Measurements from ENCODE around the gene ZNF681.
"Not testable (repeated sequence)": the region's sequence is repeated elsewhere in the genome, so short reads cannot be mapped to it uniquely, and the experiment has no call there.

GRCh38 chr19:23778036-23778435 is 19.3 kb upstream of the ZNF681 start:
- TF ChIP-seq POLR2A (IDR thresholded peaks at IDR 0.05; ENCODE audit: low read length); GATA1 (IDR thresholded peaks at IDR 0.05; ENCODE audit: low read depth, low read length): not testable (repeated sequence)

Data from erythroblast (primary cell).